Amniotic stem cell (primary cell): ENCODE measurements around the gene RENBP.
A peak's percentile ranks its signal among the peaks of the same experiment; 100 is the strongest.

Experiments used
- DNase-seq: peaks from one replicate; lab custom pipeline; 2025; lab: John Stamatoyannopoulos, UW

The RENBP gene

DNA sequence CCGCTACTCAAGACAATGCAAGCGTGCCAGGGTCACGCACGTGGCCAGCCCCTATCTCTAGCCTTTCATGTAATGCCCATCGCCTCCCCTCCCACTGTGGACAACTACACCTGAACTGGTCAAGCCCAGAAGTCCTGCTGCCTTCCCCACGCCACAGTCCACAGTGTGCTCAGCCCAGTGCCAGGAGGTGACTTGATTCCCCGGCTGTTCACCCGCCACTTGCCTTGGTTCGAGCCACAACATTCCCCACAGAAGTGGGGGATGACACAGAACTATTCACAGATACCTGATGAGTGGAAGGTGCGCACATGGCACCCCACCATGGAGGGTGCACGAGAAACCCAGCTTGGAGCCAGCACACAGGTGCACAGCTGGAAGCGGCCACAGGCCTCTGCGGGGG is 25.2 kb downstream of the RENBP start:
- DNase-seq, result no peak

DNA sequence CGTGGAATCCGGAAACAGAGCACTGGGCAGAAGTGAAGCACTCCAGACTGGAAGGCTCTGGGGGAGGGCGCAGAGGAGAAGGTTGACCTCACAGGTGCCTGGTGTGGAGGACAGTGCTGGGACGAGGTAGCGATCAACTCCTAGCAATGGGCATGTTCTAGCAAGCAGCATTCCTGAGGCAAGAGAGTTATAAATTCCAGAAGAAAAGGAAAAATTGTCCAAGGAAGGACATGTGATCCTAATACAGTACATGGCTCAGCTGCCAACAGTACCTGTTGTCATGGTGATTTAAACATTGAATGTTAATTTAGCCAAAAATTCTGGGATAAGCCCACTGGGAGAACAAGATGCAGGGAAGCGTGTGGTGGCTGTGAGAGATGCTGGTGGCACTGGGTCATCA is 26.6 kb downstream of the RENBP start:
- DNase-seq, result no peak

DNA sequence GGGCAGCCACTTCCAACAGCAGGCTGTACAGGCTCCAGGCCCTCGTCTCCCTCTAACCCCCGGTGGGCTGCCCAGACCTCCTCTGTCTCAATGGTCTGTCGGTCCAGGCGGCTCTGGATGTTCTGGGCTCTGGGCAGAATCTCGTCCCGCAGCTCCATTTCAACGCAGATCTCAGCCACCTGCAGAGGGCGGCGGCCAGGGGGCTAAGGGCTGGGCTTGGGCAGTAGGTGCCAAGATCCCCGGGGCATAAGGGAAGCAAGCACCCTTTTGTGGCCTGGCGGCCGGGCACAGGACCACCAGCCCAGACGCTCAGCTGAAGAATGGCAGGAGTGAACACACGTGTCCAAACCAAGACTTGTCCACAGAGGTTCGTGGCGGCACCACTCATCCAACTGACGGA is 30.7 kb downstream of the RENBP start:
- DNase-seq, result no peak

DNA sequence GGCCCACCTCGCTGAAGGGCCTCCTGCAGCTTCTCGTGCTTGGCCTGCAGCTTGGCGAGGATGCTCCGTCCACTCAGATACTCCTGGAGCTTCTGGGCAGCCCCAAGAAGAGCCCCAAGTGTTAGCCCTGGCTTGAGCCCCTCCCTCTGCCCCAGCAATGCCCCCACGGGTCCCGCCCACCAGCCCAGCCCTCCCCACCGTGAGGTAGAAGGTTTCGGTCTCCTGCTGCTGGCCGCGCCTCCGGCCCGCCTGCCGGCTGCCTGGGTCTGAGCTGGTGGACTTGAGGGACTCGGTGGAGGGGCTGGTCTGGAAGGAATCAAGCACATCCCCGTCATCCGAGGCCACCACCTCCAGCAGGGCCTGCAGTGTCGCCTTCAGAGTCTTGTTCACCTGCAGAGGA is 31.2 kb downstream of the RENBP start:
- DNase-seq, result no peak

DNA sequence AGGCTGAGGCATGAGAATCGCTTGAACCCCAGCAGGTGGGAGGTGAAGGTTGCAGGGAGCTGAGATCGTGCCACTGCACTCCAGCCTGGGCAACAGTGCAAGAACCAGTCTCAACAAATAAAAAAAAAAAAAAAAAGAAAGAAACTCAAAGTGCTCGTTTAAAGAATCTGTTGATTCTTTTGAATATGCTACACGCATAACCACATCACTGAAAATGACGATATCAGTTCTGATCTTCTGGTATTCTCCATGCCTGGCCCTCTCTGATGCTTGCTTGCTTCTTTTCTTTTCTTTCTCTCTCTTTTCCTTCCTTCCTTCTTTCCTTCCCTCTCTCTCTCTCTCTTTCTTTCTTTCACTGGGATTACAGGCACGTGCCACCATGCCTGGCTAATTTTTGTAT is 32.6 kb downstream of the RENBP start:
- no peak for DNase-seq

DNA sequence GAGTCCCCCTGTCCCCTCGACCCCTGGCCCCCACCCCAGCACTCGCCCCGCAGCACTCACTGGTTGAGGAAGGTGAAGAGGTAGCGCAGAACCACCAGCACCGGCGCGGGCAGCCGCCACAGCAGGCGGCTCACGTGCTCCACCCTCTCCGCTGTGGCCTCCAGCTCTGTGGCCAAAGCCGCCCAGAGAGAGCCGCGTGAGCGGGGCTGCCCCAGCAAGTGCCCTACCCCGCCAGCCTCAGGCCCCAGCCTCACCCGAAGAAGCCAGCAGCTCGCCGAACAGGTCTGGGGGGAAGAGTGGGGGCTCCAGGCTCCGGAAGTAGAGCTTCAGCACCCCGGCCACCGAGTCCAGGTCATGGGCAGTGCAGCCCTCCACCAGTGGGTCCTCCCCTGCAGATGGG is 34.0 kb downstream of the RENBP start:
- no peak for DNase-seq

DNA sequence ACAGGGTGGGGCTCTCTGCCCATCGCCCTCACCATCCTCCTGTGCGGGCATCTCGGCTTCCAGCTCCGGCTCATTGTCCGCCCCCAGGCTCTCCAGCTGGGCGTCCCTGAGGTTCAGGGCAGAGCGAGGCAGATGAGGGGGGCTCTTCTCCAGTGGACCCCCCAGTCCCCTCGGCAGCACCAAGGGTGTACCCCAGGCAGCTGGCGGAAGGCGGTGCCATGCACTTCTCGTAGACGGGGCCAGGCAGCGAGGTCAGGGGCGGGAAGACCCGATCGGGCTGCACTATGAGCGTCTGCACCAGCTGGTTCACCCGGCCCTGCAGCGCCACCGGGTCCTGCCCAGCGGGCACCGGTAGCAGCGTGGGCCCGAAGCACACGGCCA is 34.5 kb downstream of the RENBP start:
- no peak for DNase-seq

DNA sequence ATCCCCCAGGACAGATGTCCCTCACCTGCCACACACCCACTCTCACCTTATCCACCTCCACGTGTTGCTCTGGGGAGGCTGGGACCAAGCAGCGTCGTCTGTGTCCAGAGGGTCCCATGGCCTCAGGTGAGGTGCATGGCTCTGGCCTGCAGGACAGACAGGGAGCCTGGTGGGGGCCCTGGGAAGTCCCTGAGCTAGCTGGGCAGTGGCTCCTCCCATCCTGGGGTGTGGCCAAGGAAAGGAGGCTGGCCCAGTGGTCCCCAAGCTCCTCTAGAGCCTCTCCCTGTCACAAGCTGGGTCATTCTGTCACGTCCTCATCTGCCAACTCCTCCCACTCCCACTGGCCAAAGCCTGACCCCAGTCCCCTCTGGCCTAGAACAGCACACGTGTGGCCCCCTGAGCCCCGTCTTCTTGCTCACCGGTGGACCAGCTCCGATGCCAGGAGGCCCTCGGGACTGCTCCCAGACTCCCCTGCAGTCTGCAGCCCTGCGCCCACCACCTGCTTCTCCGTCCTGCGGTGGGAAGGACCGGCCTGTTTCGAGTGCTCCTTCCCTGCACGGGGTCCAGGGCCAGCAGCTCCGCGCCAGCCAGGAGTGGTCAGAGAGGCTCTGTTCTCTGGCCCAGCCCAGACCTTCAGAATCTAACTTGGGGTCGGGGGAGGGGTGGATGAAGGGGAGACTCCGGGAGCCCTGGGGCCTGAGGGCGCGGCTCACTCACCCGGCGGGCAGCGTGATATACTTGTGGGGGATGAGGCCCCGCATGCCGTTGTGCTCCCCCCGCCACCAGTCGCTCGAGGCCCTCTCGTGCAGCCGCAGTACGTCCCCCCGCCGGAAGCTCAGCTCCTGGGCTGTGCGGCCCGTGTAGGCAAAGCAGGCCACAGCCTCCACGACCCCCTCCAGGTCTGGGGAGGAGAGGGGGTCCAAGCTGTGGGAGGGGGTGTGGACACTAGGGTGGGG is 35.1 kb downstream of the RENBP start:
- no peak for DNase-seq

DNA sequence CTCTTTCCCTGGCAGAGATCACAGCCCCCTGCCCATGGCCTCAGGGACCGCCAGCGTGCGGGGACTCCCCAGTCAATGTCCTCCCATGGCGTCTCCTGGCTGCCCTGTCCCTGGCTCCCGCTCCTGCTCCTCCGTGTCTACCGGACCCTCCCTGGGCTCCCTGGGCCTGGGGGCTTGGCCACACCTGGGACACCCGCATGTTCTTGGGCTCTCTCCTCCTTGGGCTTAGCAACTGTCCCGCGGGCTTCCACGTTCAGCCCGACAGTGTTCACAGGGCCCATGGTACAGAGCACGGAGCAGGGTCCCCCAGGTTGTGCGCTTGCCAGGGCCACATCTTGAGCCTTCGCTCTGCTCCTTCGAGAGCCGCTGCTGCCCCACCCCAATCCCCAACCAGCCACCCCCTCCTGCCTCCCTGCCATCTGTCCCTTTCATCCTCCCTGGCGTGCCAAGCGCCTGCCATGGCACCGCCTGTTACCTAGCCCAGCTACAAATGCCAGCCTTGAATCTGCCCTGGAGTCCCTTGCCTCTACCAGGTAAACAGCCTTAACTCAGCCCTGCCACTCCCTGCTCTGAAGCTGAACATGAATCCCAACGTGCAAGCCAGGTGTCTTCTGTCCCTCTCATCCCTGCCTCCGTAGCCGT is 36.1 kb downstream of the RENBP start:
- no peak for DNase-seq

DNA sequence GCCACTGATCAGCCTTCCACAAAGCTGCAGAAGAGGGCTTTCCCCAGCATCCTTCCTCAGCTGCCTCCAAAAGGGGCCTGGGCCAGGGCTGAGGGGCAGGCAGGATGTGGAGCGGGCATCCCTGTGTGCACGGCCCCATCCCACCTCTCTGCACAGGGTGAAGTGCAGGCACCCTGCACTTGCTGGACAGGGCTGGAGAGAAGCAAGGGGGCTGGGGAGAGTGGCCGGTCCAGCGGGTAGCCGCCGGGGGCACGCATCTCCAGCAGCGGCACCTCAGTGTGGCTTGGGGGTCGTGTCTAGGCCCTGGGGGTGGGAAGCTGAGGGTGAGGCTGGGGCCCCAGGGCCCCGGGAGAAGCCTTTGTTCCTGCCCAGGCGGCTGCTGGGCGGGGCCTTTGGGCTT is 37.0 kb downstream of the RENBP start:
- no peak for DNase-seq

DNA sequence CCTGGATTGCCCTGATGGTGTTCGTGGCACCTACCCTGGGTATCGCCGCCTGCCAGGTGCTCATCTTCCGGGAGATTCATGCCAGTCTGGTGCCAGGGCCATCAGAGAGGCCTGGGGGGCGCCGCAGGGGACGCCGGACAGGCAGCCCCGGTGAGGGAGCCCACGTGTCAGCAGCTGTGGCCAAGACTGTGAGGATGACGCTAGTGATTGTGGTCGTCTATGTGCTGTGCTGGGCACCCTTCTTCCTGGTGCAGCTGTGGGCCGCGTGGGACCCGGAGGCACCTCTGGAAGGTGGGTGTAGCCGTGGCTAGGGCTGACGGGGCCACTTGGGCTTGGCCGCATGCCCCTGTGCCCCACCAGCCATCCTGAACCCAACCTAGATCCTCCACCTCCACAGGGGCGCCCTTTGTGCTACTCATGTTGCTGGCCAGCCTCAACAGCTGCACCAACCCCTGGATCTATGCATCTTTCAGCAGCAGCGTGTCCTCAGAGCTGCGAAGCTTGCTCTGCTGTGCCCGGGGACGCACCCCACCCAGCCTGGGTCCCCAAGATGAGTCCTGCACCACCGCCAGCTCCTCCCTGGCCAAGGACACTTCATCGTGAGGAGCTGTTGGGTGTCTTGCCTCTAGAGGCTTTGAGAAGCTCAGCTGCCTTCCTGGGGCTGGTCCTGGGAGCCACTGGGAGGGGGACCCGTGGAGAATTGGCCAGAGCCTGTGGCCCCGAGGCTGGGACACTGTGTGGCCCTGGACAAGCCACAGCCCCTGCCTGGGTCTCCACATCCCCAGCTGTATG is 38.1 kb downstream of the RENBP start:
- no peak for DNase-seq

DNA sequence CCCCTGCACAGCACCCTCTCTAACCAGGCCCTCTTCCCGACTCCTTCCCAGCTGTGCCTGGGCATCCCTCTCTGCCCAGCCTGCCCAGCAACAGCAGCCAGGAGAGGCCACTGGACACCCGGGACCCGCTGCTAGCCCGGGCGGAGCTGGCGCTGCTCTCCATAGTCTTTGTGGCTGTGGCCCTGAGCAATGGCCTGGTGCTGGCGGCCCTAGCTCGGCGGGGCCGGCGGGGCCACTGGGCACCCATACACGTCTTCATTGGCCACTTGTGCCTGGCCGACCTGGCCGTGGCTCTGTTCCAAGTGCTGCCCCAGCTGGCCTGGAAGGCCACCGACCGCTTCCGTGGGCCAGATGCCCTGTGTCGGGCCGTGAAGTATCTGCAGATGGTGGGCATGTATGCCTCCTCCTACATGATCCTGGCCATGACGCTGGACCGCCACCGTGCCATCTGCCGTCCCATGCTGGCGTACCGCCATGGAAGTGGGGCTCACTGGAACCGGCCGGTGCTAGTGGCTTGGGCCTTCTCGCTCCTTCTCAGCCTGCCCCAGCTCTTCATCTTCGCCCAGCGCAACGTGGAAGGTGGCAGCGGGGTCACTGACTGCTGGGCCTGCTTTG is 38.9 kb downstream of the RENBP start:
- no peak for DNase-seq

DNA sequence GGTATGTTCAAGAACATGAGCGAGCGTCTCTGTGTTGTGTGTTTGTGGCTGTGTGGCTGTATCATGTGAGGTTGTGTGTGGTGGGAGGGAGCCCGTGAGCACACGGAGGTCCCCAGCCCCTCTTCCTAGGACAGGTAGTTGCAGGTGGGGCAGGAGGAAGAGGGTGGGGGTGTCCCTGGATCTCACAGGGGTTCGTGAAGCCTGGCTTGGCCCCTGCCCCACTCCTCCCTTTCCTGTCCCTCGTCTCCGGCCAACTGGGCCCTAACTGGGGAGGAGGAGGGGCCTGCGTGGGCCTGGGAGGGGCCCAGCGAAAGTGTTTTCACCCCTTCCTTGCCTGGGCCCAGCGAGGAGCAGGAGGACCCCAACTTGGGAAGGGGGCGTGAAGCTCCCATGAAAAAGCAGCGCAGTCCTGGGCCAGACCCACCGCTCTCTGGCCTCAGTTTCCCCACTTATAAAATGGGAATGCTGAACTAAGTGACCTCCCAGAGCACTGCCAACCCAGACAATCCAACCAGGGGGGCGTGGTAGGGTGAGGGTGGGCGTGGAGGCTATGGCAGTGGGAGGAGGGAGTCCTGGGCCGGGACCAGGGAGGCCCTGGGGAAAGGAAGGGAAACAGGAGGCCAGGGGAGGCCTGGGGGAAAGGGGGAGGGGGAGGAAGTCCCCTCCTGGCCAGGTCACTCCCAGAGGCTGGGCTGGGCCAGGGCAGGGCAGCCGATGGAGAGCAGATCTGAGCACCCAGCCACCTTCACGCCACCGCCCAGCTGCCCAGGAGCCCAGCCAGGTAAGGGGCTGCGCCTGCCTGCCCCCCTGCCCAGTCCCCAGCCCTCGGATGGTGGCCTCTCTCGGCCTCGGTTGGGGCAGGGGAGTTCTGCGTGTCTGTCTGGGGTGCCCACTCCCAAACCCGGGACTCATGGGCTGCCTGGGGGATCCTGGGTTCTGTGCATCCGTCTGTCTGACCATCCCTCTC is 40.2 kb downstream of the RENBP start, which contains the start of gene AVPR2:
Gene AVPR2 (plus strand): TSS at position 683 of the 967 bp plus-strand sequence. CDS start 473 bp downstream, outside the sequence.
- no peak for DNase-seq

DNA sequence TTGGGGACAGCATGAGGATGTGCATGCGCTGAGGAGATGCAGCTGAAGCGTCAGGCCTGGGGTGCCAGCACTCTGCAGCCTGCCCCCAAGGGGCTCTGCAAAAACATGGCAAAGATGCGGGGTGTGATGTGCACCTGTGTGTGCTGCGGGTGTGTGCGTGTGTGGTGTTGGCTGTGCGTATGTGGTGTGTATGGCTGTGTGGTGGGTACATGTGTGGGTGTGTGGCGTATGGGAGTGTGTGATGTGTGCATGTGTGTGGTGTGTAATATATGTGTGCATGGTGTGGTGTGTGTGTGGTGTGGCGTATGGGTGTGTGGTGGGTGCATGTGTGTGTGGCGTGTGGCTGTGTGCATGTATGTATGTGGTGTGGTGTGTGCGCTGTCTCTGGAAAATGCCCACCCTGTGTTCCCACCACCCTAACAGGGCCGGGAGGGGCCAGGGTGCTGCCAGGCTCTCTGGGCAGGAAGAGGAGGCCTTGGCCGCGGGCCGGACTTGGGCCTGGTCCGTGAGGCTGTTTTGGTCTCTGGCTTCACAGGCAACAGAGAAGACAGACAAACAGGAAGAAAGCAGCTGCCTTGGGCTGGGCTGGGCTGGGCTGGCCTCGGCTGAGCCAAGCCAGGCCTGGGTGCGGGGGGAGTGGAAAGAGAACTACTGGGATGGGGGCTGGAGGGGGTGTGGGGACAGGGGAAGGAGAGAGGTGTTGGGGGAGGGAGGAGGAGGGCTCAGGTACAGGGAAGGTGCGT is 41.0 kb downstream of the RENBP start:
- no peak for DNase-seq

DNA sequence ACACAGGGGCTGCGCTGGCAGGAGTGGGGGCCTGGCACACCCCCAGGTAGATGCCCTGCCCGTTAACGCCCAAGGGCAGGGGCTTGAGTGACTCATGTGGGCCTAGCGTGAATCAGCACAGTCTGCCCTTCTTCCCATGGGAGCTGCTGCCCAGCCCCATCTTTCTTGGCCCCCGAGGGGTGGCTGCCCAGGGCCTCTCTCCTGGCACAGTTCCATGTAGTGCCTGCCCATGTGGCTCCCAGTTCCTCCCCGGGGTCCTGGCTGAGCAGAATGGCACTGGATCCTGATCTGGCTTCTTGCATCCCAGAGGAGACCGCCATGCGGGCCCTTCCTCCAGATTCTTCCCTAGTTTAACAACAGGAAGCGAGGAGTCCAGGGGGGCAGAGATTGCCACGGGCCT is 42.1 kb downstream of the RENBP start:
- DNase-seq, result no peak

DNA sequence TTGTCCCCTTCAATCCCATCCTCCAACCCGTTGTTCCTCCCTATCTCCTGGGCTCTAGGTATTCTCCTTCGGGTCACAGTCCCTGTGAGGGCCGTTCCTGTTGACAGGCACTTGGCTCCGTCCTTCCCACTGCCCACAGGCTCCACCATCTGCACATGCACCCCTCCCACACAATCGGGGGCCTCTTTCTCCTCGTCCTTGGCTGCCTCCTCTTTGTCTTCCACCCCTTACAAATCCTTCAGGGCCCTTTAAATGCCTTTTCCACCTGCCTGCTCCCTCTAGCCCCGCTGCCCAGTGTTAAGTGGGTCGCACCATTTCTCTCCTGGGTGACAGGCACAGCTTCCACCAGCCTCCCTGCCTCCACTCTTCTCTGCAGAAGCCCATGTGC is 42.7 kb downstream of the RENBP start:
- no peak for DNase-seq

DNA sequence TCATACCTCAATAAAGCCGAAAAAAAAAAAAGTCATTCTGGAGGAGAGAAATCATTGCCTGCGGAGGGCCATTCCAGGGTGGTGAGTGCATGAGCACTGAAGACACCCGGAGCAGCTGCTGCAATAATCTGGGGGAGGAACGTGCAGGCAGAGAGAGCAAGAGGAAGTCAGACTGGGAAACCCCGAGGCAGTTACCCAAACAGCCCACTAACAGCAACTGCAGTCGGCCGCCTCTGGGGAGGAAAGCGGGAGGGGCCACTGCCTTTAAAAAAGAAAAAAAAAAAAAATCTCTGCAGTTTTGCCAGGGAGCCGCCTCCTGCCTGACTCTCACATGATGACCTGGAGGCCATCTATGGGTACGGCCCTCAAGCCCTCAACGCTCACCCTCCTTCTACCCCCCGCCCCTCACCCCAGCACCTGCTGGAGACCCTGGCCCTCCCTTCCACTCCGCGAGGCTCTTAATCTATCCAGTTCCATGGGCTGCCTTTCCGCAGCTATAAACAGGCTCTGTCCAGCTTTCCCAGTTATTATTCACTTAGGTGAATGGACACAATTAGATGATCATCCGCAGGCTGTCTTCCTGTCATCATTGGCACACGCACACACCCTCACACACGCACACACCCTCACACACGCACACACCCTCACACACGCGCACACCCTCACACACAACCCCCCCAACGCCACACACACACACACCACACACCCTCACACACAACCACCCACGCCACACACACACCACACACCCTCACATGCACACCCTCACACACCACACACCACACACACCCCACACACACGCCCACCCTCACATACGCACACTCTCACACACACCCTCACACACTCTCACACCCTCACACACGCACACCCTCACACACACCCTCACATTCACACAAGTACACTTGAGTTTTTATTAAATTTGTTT is 43.4 kb downstream of the RENBP start:
- peak; percentile 35 for DNase-seq

DNA sequence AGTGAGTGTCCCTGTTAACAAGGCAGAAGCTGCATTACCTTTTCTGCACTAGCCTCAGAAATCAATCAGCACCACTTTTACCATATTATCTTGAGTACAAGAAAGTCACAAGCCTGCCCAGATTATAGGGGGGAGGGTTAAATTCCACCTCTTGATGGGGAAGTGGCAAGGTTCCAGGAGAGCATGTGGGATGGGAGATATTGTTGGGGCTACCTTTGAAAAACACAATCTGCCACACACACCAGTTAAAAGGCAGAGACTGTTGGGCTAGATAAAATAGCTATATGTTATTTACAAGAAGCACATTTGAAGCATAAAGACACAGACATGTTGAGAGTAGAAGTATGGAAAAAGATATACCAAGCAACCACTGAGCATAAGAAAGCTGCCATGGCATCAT is 46.5 kb downstream of the RENBP start:
- no peak for DNase-seq

DNA sequence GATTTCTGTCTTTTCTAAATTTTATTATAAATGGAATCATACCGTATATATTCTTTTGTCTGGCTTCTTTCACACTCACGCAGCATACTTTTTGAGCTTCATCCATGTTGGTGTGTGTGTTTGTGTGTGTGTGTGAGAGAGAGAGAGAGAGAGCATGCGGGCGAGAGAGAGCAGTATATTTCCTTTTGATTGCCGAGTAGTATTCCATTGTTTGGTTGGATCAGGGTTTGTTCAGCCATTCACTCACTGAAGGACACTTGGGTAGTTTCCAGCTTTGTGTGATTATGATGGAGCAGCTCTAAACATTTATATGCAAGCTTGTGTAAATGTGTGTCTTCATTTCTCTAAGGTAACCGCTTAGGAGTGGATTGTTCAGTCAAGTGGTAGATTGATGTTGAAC is 55.3 kb downstream of the RENBP start:
- DNase-seq, result no peak
